Measurements from ENCODE around the gene PRH1. TPM values are rescaled to one million over a fixed set of nuclear protein-coding genes. Genes with fewer than 3 reads are reported as not detected.

PRH1 gene
- total RNA-seq, 1 donor from 2014 or later, result 13.9 TPM

DNA sequence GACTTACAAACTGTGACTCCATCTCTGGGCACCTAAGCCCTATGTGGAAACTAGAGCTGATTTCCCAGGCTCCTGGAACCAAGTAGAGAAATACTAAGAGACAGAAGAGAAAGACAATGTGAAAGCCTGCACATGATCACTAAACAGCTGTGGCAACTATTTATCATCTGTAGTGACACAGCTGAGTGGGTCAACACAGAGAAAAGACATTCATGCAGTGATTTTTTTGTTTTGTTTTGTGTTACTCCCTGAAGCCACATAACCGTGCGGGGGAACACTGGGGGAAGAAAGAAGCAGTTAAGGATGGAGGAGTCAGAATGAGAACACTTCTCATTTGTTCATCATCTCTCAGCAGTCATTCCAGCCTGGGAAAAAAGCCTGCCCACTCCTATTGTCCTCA, 36.3 kb downstream of the PRH1 start:
- H3K36me3 ChIP-seq, result no peaks in the 10 kb centered on the region
- TF ChIP-seq, protein P1, sequence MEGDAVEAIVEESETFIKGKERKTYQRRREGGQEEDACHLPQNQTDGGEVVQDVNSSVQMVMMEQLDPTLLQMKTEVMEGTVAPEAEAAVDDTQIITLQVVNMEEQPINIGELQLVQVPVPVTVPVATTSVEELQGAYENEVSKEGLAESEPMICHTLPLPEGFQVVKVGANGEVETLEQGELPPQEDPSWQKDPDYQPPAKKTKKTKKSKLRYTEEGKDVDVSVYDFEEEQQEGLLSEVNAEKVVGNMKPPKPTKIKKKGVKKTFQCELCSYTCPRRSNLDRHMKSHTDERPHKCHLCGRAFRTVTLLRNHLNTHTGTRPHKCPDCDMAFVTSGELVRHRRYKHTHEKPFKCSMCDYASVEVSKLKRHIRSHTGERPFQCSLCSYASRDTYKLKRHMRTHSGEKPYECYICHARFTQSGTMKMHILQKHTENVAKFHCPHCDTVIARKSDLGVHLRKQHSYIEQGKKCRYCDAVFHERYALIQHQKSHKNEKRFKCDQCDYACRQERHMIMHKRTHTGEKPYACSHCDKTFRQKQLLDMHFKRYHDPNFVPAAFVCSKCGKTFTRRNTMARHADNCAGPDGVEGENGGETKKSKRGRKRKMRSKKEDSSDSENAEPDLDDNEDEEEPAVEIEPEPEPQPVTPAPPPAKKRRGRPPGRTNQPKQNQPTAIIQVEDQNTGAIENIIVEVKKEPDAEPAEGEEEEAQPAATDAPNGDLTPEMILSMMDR (IDR thresholded peaks at IDR 0.05), result no peak
- no peaks in the 10 kb centered on the region for H3K27me3 ChIP-seq (ENCODE audit: low read depth)
- no peaks in the 10 kb centered on the region for H3K9me3 ChIP-seq
- H3K27ac ChIP-seq, result no peak overlapping the region
- H3K4me1 ChIP-seq, result no peaks in the 10 kb centered on the region
- no peak overlapping the region for H3K4me3 ChIP-seq
- ATAC-seq, result no peak
- no peak for DNase-seq
- intact Hi-C loops (cut with DNase I), result no loop called here

- Histone ChIP-seq H3K9me3 (no peaks in the 10 kb centered on the region), H3K4me3 (no peak overlapping the region), H3K27me3 (ENCODE audit: low read depth) (no peaks in the 10 kb centered on the region), H3K4me1 (no peaks in the 10 kb centered on the region), H3K36me3 (no peaks in the 10 kb centered on the region), H3K27ac (no peak overlapping the region)
- intact Hi-C loops (cut with DNase I), result no loop called here
- no peak for ATAC-seq
- no peak for DNase-seq
- TF ChIP-seq, protein P1 (IDR thresholded peaks at IDR 0.05), result no peak
Measured at GRCh38 chr12:10842862-10843261, 41.2 kb downstream of the PRH1 start.

DNA sequence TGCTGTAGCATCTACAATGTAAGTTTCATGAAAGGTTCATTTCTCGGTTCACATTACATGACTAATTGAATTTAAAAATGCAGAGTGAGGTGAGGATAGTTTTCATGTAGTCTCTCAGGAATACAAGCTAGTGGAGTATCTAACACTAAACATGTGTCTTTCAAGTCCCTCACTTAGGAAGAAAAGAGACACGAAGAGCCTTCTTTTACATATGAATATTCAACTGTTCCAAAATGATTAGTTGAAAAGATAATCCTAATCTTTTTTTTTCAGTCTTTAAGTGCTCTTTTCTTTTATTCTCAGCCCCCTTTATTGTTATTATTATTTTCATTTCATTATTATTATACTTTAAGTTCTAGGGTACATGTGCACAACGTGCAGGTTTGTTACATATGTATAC, 45.6 kb downstream of the PRH1 start:
- no peaks in the 10 kb centered on the region for H3K36me3 ChIP-seq

More for the DNA sequence above, 45.6 kb downstream of the PRH1 start:
- no peak overlapping the region for H3K4me3 ChIP-seq
- H3K27me3 ChIP-seq (ENCODE audit: low read depth), result no peaks in the 10 kb centered on the region
- TF ChIP-seq, protein P1 (IDR thresholded peaks at IDR 0.05), result no peak
- intact Hi-C loops (cut with DNase I), result no loop called here
- H3K9me3 ChIP-seq, result no peaks in the 10 kb centered on the region
- DNase-seq (no peak), ATAC-seq (no peak)
- no peak overlapping the region for H3K27ac ChIP-seq
- no peaks in the 10 kb centered on the region for H3K4me1 ChIP-seq

Other genes with a start within 250 kb of the PRH1 start
- gene STYK1, start 210.2 kb downstream of the PRH1 start, total RNA-seq, result 0.53 TPM
- gene YBX3, start 160.9 kb downstream of the PRH1 start, total RNA-seq, result 278 TPM
- gene TAS2R7, start 81.6 kb downstream of the PRH1 start, total RNA-seq, result not detected
- not detected for gene TAS2R8, start 77.0 kb downstream of the PRH1 start, total RNA-seq
- not detected for gene TAS2R9, start 74.1 kb downstream of the PRH1 start, total RNA-seq
- gene TAS2R10, start 57.9 kb downstream of the PRH1 start, total RNA-seq, result 0.35 TPM
- 1.7 TPM for gene PRR4, start 34.8 kb downstream of the PRH1 start, total RNA-seq
- 0.92 TPM for gene TAS2R13, start 25.3 kb upstream of the PRH1 start, total RNA-seq
- gene PRH2, start 45.0 kb upstream of the PRH1 start, total RNA-seq, result not detected
- 1.2 TPM for gene TAS2R14, start 55.0 kb upstream of the PRH1 start, total RNA-seq
- 0.50 TPM for gene TAS2R50, start 102.7 kb upstream of the PRH1 start, total RNA-seq
- gene TAS2R20, start 114.0 kb upstream of the PRH1 start, total RNA-seq, result 1.3 TPM
- gene TAS2R19, start 138.4 kb upstream of the PRH1 start, total RNA-seq, result 2.8 TPM
- gene TAS2R31, start 147.2 kb upstream of the PRH1 start, total RNA-seq, result 1.9 TPM
- 1.7 TPM for gene TAS2R46, start 178.0 kb upstream of the PRH1 start, total RNA-seq
- not detected for gene TAS2R43, start 208.1 kb upstream of the PRH1 start, total RNA-seq